ENCODE results near the gene RPL18. TPM values are rescaled to one million over a fixed set of nuclear protein-coding genes. Genes with fewer than 3 reads are reported as not detected.

Gene RPL18
- total and polyA plus RNA-seq, 4 donors = 276 to 830 (median 586) TPM

DNA sequence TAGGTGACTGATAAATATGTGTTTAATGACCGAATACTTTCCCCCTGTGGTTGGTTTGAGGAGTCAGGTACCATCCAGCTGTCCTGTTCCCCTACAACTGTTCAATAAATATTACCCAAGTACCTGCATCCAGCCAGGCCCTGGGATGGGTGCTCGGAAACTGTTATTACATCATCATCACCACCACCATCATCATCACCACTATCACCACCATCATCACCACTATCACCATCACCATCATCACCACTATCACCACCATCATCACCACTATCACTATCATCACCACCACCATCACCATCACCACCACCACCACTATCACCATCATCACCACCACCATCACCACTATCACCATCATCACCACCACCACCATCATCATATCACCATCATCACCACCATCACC lies 49.8 kb upstream of the RPL18 start:
- H3K4me3 ChIP-seq (ENCODE audit: low read depth in 1 of 3, low read length in 3 of 3) = no peak overlapping the region
- H3K27ac ChIP-seq (ENCODE audit: low read depth in 1 of 2, low read length in 2 of 2) = no peak overlapping the region
- TF ChIP-seq FOXA2 (IDR thresholded peaks at IDR 0.05) (no peak), EGR1 (IDR thresholded peaks at IDR 0.05; ENCODE audit: low read depth in 2 of 2) (no peak), CTCF (IDR thresholded peaks at IDR 0.05; ENCODE audit: low read depth, low read length, missing input control) (no peak), GABPA (IDR thresholded peaks at IDR 0.05 in 1 of 2, conservative IDR thresholded peaks at IDR 0.05 in 1 of 2) (no peak), JUND (IDR thresholded peaks at IDR 0.05) (no peak), RAD21 (IDR thresholded peaks at IDR 0.05) (no peak), TAF1 (conservative IDR thresholded peaks at IDR 0.05) (no peak), SP1 (IDR thresholded peaks at IDR 0.05) (no peak), RXRA (IDR thresholded peaks at IDR 0.05) (no peak), HNF4G (IDR thresholded peaks at IDR 0.05) (no peak), NR2F2 (IDR thresholded peaks at IDR 0.05) (no peak), YY1 (IDR thresholded peaks at IDR 0.05) (no peak)
- TF ChIP-seq, protein P1, sequence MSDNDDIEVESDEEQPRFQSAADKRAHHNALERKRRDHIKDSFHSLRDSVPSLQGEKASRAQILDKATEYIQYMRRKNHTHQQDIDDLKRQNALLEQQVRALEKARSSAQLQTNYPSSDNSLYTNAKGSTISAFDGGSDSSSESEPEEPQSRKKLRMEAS (IDR thresholded peaks at IDR 0.05) = no peak
- H3K4me1 ChIP-seq (ENCODE audit: control insufficient read depth in 4 of 4, insufficient read depth in 4 of 4, low read length in 3 of 4) = no peaks in the 10 kb centered on the region
- no peaks in the 10 kb centered on the region for H3K27me3 ChIP-seq (ENCODE audit: control insufficient read depth in 4 of 4, insufficient read depth in 4 of 4, low read length in 3 of 4)
- no peak overlapping the region for H3K9ac ChIP-seq (ENCODE audit: low read depth in 1 of 2, low read length in 2 of 2)
- WGBS = 98% methylated on average over 2 of the region's 2 CpGs
- H3K9me3 ChIP-seq (ENCODE audit: control insufficient read depth in 4 of 4, low read length in 3 of 4) = no peaks in the 10 kb centered on the region
- DNase-seq (ENCODE audit: low spot score) = no peak
- no peaks in the 10 kb centered on the region for H3K36me3 ChIP-seq (ENCODE audit: control insufficient read depth in 4 of 4, insufficient read depth in 3 of 4, low read depth in 1 of 4, low read length in 3 of 4)

- Histone ChIP-seq H3K36me3 (ENCODE audit: control insufficient read depth in 4 of 4, insufficient read depth in 3 of 4, low read depth in 1 of 4, low read length in 3 of 4) (no peaks in the 10 kb centered on the region), H3K9ac (ENCODE audit: low read depth in 1 of 2, low read length in 2 of 2) (no peak overlapping the region), H3K4me3 (ENCODE audit: low read depth in 1 of 3, low read length in 3 of 3) (no peak overlapping the region), H3K27ac (ENCODE audit: low read depth in 1 of 2, low read length in 2 of 2) (no peak overlapping the region), H3K27me3 (ENCODE audit: control insufficient read depth in 4 of 4, insufficient read depth in 4 of 4, low read length in 3 of 4) (no peaks in the 10 kb centered on the region), H3K9me3 (ENCODE audit: control insufficient read depth in 4 of 4, low read length in 3 of 4) (no peaks in the 10 kb centered on the region), H3K4me1 (ENCODE audit: control insufficient read depth in 4 of 4, insufficient read depth in 4 of 4, low read length in 3 of 4) (no peaks in the 10 kb centered on the region)
- 84% methylated on average over 3 of the region's 3 CpGs for WGBS
- TF ChIP-seq HNF4A (conservative IDR thresholded peaks at IDR 0.05) (no peak), SP1 (IDR thresholded peaks at IDR 0.05) (no peak), EGR1 (IDR thresholded peaks at IDR 0.05; ENCODE audit: low read depth in 2 of 2) (no peak), CTCF (IDR thresholded peaks at IDR 0.05; ENCODE audit: low read depth, low read length, missing input control) (no peak), TAF1 (conservative IDR thresholded peaks at IDR 0.05) (no peak), RAD21 (IDR thresholded peaks at IDR 0.05) (no peak), NR2F2 (IDR thresholded peaks at IDR 0.05) (no peak), HNF4G (IDR thresholded peaks at IDR 0.05) (no peak), RXRA (IDR thresholded peaks at IDR 0.05) (no peak), FOXA1 (IDR thresholded peaks at IDR 0.05) (no peak), JUND (IDR thresholded peaks at IDR 0.05) (no peak), GABPA (IDR thresholded peaks at IDR 0.05 in 1 of 2, conservative IDR thresholded peaks at IDR 0.05 in 1 of 2) (no peak)
- TF ChIP-seq, protein P2, sequence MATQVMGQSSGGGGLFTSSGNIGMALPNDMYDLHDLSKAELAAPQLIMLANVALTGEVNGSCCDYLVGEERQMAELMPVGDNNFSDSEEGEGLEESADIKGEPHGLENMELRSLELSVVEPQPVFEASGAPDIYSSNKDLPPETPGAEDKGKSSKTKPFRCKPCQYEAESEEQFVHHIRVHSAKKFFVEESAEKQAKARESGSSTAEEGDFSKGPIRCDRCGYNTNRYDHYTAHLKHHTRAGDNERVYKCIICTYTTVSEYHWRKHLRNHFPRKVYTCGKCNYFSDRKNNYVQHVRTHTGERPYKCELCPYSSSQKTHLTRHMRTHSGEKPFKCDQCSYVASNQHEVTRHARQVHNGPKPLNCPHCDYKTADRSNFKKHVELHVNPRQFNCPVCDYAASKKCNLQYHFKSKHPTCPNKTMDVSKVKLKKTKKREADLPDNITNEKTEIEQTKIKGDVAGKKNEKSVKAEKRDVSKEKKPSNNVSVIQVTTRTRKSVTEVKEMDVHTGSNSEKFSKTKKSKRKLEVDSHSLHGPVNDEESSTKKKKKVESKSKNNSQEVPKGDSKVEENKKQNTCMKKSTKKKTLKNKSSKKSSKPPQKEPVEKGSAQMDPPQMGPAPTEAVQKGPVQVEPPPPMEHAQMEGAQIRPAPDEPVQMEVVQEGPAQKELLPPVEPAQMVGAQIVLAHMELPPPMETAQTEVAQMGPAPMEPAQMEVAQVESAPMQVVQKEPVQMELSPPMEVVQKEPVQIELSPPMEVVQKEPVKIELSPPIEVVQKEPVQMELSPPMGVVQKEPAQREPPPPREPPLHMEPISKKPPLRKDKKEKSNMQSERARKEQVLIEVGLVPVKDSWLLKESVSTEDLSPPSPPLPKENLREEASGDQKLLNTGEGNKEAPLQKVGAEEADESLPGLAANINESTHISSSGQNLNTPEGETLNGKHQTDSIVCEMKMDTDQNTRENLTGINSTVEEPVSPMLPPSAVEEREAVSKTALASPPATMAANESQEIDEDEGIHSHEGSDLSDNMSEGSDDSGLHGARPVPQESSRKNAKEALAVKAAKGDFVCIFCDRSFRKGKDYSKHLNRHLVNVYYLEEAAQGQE (IDR thresholded peaks at IDR 0.05) = no peak
- TF ChIP-seq, protein P3, sequence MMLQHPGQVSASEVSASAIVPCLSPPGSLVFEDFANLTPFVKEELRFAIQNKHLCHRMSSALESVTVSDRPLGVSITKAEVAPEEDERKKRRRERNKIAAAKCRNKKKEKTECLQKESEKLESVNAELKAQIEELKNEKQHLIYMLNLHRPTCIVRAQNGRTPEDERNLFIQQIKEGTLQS (IDR thresholded peaks at IDR 0.05) = no peak
- DNase-seq (ENCODE audit: low spot score) = no peak
Measured at GRCh38 chr19:48668332-48668731, 49.4 kb upstream of the RPL18 start.
